NOMO-1 (cell line): ENCODE measurements around the gene MAP3K15.
"Not testable (repeated sequence)": the region's sequence is repeated elsewhere in the genome, so short reads cannot be mapped to it uniquely, and the experiment has no call there.

Source experiments
- DNase-seq, 2 experiments: peaks; one replicate each; lab custom pipeline; 2025; ENCODE audit not compliant: unreplicated experiment in 2 of 2; lab: John Stamatoyannopoulos, UW

MAP3K15 gene

GRCh38 chrX:19535476-19535875 lies 20.2 kb upstream of the MAP3K15 start:
- DNase-seq, result no peak

- DNase-seq, result no peak
These were observed 17.4 kb upstream of the MAP3K15 start for GRCh38 chrX:19532709-19533108.

- no peak for DNase-seq
These were observed 2.7 kb upstream of the MAP3K15 start for GRCh38 chrX:19517965-19518364.

GRCh38 chrX:19515615-19516105 lies 352 bp upstream of the MAP3K15 start:
- DNase-seq, result no peak

- DNase-seq, result no peak
These were observed 1.9 kb downstream of the MAP3K15 start for GRCh38 chrX:19513383-19513782.

- no peak for DNase-seq
These were observed 2.3 kb downstream of the MAP3K15 start for GRCh38 chrX:19512961-19513360.

GRCh38 chrX:19512359-19512758 lies 2.9 kb downstream of the MAP3K15 start:
- DNase-seq, result no peak

GRCh38 chrX:19511796-19512195 lies 3.5 kb downstream of the MAP3K15 start:
- not testable (repeated sequence) for DNase-seq

- DNase-seq, result no peak
These were observed 18.6 kb downstream of the MAP3K15 start for GRCh38 chrX:19496711-19497110.

- DNase-seq, result no peak
These were observed 27.6 kb downstream of the MAP3K15 start for GRCh38 chrX:19487520-19488200.

GRCh38 chrX:19479458-19479857 lies 35.9 kb downstream of the MAP3K15 start:
- no peak for DNase-seq

GRCh38 chrX:19468383-19468782 lies 46.9 kb downstream of the MAP3K15 start:
- DNase-seq, result not testable (repeated sequence)

- DNase-seq, result no peak
These were observed 52.4 kb downstream of the MAP3K15 start for GRCh38 chrX:19462879-19463278.

GRCh38 chrX:19462231-19462630 lies 53.1 kb downstream of the MAP3K15 start:
- no peak for DNase-seq

GRCh38 chrX:19457662-19458061 lies 57.6 kb downstream of the MAP3K15 start:
- no peak for DNase-seq

GRCh38 chrX:19448077-19448476 lies 67.2 kb downstream of the MAP3K15 start:
- DNase-seq, result no peak

GRCh38 chrX:19446397-19446796 lies 68.9 kb downstream of the MAP3K15 start:
- DNase-seq, result no peak

- not testable (repeated sequence) for DNase-seq
These were observed 69.5 kb downstream of the MAP3K15 start for GRCh38 chrX:19445772-19446171.

- DNase-seq, result no peak
These were observed 71.3 kb downstream of the MAP3K15 start for GRCh38 chrX:19443869-19444526.

- DNase-seq, result no peak
These were observed 74.6 kb downstream of the MAP3K15 start for GRCh38 chrX:19440713-19441112.

- DNase-seq, result not testable (repeated sequence)
These were observed 92.6 kb downstream of the MAP3K15 start for GRCh38 chrX:19422661-19423060.

GRCh38 chrX:19410259-19410658 lies 105.0 kb downstream of the MAP3K15 start:
- DNase-seq, result no peak
